GM19025 (cell line): ENCODE measurements around the gene CEMP1.
A peak's percentile ranks its signal among the peaks of the same experiment; 100 is the strongest.

Experiments used
- ATAC-seq: cut with Tn5 transposase; IDR thresholded peaks from one replicate; pipeline ENCODE4 v1.9.1; 2021; ENCODE audit warnings: mild to moderate bottlenecking, low read depth, moderate library complexity; ENCODE audit not compliant: unreplicated experiment

CEMP1 gene

GRCh38 chr16:2520784-2521531 is 10.2 kb downstream of the CEMP1 start:
- ATAC-seq = no peak

GRCh38 chr16:2520097-2520783 is 11.0 kb downstream of the CEMP1 start, which contains the start of gene AMDHD2:
Gene AMDHD2 (plus strand): TSS chr16:2520371. CDS start chr16:2520459, 88 bp downstream.
- ATAC-seq = no peak

- no peak for ATAC-seq
Measured at GRCh38 chr16:2519711-2520080, 11.5 kb downstream of the CEMP1 start.

- ATAC-seq = no peak
Measured at GRCh38 chr16:2518823-2519710, 12.1 kb downstream of the CEMP1 start.

GRCh38 chr16:2517954-2518605 is 13.1 kb downstream of the CEMP1 start:
- no peak for ATAC-seq

GRCh38 chr16:2516391-2517240 is 14.6 kb downstream of the CEMP1 start:
- ATAC-seq = no peak

GRCh38 chr16:2515180-2515851 is 15.9 kb downstream of the CEMP1 start:
- ATAC-seq = no peak

GRCh38 chr16:2514333-2515179 is 16.7 kb downstream of the CEMP1 start:
- ATAC-seq = no peak

- ATAC-seq = peak; percentile 72
Measured at GRCh38 chr16:2513405-2514332, 17.5 kb downstream of the CEMP1 start, which contains the start of gene ATP6V0C. Gene ATP6V0C (plus strand): TSS chr16:2513952. CDS start chr16:2514104, 152 bp downstream.

GRCh38 chr16:2512735-2513404 is 18.3 kb downstream of the CEMP1 start:
- ATAC-seq = no peak

GRCh38 chr16:2511996-2512734 is 19.0 kb downstream of the CEMP1 start:
- no peak for ATAC-seq

- no peak for ATAC-seq
Measured at GRCh38 chr16:2511128-2511800, 19.9 kb downstream of the CEMP1 start.

- ATAC-seq = no peak
Measured at GRCh38 chr16:2508722-2509400, 22.3 kb downstream of the CEMP1 start.

- ATAC-seq = no peak
Measured at GRCh38 chr16:2507665-2508064, 23.5 kb downstream of the CEMP1 start.
